Measurements from ENCODE around the gene AATK.

Gene AATK

DNA sequence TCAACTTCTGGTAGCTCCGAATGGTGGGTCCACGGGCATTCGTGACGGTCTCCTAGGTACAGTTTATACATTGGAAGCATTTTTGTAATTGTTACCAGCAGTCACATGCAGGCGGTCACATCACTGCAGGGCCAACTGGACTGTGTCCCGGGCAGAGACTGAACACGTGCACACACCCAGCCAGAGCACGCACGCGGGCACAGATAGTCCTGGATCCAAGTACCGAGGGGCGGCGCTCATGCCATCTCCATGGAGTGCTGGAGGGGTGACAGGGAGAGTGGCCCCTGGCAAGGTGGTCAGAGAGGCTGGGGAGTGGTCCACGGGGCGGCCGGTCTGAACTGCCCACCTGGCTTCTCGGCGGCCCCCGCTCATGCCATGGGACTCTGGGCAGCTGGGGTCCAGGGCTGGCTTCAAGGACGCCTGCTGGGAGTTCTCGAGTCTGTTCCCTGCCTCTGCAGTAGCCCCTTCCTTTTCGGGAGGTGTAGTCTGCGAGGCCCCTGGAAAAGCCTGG, 96.8 kb downstream of the AATK start:
- no peak for DNase-seq (ENCODE audit: low read depth in 1 of 2, low spot score in 1 of 2)
- no peak overlapping the region for H3K4me3 ChIP-seq (replicated peaks; ENCODE audit: insufficient read depth, low read length)
- TF ChIP-seq, protein P1, sequence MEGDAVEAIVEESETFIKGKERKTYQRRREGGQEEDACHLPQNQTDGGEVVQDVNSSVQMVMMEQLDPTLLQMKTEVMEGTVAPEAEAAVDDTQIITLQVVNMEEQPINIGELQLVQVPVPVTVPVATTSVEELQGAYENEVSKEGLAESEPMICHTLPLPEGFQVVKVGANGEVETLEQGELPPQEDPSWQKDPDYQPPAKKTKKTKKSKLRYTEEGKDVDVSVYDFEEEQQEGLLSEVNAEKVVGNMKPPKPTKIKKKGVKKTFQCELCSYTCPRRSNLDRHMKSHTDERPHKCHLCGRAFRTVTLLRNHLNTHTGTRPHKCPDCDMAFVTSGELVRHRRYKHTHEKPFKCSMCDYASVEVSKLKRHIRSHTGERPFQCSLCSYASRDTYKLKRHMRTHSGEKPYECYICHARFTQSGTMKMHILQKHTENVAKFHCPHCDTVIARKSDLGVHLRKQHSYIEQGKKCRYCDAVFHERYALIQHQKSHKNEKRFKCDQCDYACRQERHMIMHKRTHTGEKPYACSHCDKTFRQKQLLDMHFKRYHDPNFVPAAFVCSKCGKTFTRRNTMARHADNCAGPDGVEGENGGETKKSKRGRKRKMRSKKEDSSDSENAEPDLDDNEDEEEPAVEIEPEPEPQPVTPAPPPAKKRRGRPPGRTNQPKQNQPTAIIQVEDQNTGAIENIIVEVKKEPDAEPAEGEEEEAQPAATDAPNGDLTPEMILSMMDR (IDR thresholded peaks at IDR 0.05; ENCODE audit: insufficient read depth, low read length): no peak
- TF ChIP-seq POLR2AphosphoS5 (IDR thresholded peaks at IDR 0.05; ENCODE audit: low read depth) (no peak), GABPA (IDR thresholded peaks at IDR 0.05; ENCODE audit: low read depth) (no peak), SPI1 (IDR thresholded peaks at IDR 0.05; ENCODE audit: borderline replicate concordance, low read depth) (no peak)
- TF ChIP-seq, protein P2, sequence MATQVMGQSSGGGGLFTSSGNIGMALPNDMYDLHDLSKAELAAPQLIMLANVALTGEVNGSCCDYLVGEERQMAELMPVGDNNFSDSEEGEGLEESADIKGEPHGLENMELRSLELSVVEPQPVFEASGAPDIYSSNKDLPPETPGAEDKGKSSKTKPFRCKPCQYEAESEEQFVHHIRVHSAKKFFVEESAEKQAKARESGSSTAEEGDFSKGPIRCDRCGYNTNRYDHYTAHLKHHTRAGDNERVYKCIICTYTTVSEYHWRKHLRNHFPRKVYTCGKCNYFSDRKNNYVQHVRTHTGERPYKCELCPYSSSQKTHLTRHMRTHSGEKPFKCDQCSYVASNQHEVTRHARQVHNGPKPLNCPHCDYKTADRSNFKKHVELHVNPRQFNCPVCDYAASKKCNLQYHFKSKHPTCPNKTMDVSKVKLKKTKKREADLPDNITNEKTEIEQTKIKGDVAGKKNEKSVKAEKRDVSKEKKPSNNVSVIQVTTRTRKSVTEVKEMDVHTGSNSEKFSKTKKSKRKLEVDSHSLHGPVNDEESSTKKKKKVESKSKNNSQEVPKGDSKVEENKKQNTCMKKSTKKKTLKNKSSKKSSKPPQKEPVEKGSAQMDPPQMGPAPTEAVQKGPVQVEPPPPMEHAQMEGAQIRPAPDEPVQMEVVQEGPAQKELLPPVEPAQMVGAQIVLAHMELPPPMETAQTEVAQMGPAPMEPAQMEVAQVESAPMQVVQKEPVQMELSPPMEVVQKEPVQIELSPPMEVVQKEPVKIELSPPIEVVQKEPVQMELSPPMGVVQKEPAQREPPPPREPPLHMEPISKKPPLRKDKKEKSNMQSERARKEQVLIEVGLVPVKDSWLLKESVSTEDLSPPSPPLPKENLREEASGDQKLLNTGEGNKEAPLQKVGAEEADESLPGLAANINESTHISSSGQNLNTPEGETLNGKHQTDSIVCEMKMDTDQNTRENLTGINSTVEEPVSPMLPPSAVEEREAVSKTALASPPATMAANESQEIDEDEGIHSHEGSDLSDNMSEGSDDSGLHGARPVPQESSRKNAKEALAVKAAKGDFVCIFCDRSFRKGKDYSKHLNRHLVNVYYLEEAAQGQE (IDR thresholded peaks at IDR 0.05; ENCODE audit: insufficient replicate concordance, low read depth): no peak
- H3K27me3 ChIP-seq (ENCODE audit: insufficient read depth, poor library complexity, severe bottlenecking): no peaks in the 10 kb centered on the region
- no peak overlapping the region for H3K27ac ChIP-seq (replicated peaks)

DNA sequence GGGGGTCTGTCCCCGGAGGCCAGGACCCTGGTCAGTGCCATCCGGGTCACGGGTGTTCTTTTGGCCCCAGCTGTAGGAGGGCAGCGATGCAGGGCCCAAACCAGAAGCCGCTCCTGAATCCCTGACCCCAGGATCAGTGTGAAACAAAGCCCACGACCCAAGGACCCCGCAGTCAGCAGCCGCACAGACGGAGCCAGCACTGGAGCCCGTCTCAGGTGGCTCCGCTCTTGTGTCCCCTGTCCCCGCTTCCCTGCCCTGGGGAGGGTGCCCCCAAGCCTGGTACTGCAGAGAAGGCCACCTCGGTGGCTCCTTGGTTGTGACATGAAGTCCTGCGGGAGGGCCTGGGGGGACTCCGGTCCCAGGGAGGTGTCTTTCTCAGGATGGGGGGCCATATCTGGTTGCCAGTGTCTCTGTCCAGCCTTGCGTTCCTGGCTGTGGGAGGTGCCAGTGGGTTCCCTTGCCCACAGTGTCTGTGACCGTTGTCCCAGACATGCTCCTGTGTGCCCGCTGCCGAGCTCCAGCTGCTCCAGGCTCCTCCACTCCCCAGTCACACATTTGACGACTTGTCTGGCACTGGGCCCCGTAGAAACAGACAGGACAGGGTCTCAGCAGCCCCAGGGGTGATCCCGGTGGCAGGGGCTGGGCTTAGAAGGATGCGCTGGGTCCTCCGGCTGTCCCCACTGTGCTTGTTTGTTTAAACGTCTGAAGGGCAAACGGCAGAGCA, 97.4 kb downstream of the AATK start:
- DNase-seq (ENCODE audit: low read depth in 1 of 2, low spot score in 1 of 2): no peak
- TF ChIP-seq, protein P1 (IDR thresholded peaks at IDR 0.05; ENCODE audit: insufficient read depth, low read length): no peak
- TF ChIP-seq, protein P2 (IDR thresholded peaks at IDR 0.05; ENCODE audit: insufficient replicate concordance, low read depth): no peak
- TF ChIP-seq POLR2AphosphoS5 (IDR thresholded peaks at IDR 0.05; ENCODE audit: low read depth) (no peak), SPI1 (IDR thresholded peaks at IDR 0.05; ENCODE audit: borderline replicate concordance, low read depth) (no peak), GABPA (IDR thresholded peaks at IDR 0.05; ENCODE audit: low read depth) (no peak)
- Histone ChIP-seq H3K27ac (replicated peaks) (no peak overlapping the region), H3K4me3 (replicated peaks; ENCODE audit: insufficient read depth, low read length) (no peak overlapping the region), H3K27me3 (ENCODE audit: insufficient read depth, poor library complexity, severe bottlenecking) (no peaks in the 10 kb centered on the region)

DNA sequence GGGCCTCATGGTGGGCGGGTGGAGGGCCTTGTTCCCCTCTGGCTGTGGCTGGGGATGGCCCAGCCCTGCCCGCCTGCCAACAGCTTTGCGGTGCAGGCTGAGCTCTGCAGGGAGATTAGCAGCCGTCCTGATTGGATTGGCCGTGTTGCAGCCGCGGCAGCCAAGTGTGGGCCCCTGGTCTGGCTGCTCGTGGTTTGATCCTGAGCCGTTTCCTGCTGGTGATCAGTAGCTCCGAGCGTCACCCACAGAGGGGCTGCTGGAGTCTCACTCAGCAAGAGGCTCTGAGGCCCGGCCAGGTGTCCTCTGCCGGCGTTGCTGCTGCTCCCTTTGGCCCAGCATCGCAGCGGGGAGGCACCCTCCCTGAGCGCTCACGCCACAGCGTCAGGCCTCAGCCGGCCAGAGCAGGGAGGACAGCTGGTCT, 98.6 kb downstream of the AATK start:
- Histone ChIP-seq H3K27me3 (ENCODE audit: insufficient read depth, poor library complexity, severe bottlenecking) (no peaks in the 10 kb centered on the region), H3K4me3 (replicated peaks; ENCODE audit: insufficient read depth, low read length) (no peak overlapping the region), H3K27ac (replicated peaks) (no peak overlapping the region)
- no peak for DNase-seq (ENCODE audit: low read depth in 1 of 2, low spot score in 1 of 2)
- TF ChIP-seq, protein P1 (IDR thresholded peaks at IDR 0.05; ENCODE audit: insufficient read depth, low read length): no peak
- TF ChIP-seq SPI1 (IDR thresholded peaks at IDR 0.05; ENCODE audit: borderline replicate concordance, low read depth): no peak
- TF ChIP-seq, protein P2 (IDR thresholded peaks at IDR 0.05; ENCODE audit: insufficient replicate concordance, low read depth): no peak
- no peak for TF ChIP-seq GABPA (IDR thresholded peaks at IDR 0.05; ENCODE audit: low read depth)
- TF ChIP-seq POLR2AphosphoS5 (IDR thresholded peaks at IDR 0.05; ENCODE audit: low read depth): no peak
